ENCODE measurements around the gene ARRB1. TPM values are rescaled to one million over a fixed set of nuclear protein-coding genes. Genes with fewer than 3 reads are reported as not detected.
A peak's percentile ranks its signal among the peaks of the same experiment; 100 is the strongest.

ARRB1 gene
- total and polyA plus RNA-seq, 2 of the 13 experiments (the other 11 are each of a cell fraction or from before 2014, with no cell fraction given), result 22.5 to 35.7 TPM

DNA sequence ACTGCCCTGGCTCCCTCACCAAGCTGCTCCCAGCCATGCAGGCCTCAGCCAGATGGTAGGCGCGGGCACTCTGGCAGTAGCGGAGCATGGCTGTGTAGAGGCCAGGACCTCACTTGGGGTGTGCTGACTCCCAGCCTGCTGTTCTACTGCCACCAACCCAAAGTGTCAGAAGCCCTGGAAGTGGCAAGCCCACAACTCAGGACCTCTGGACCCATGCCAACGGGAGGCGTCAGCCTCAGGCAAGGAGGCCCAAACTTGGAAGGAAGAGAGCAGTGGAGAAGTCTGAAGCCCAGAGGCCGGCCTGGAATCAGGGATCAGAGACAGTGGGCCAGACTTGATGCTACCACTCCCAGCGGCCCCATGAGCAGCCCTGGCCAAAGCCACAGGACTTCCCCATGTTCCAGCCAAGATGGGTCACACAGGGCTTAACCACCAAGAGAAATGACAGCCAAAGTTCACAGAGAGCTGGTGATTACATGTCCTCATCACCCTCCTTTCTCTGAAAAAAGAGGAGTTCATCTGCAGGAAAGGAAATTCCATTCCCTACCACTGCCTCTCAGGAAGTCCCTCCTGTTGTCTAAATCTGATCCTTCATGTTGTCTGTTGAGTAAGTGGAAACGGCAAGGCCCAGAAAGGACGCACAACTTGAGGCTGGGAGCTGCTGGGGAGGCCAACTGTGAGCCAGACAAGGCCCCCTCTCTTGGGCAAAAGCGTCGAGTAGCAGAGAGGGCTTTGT, 4.4 kb downstream of the ARRB1 start:
- in situ Hi-C loops (cut with HindIII; ENCODE audit: extremely low pct_ligation_motif_present, low pct_unique_long_range_greater_than_20kb), result no loop called here
- peaks cover 56% of the 10 kb centered on the region; the same call in 1 of the 2 replicates for H4K20me1 ChIP-seq (ENCODE audit: insufficient read depth, low read length)
- H3K9me3 ChIP-seq (ENCODE audit: low read length), result no peaks in the 10 kb centered on the region
- intact Hi-C loops (cut with micrococcal nuclease; ENCODE audit: unreplicated experiment), result no loop called here
- DNase-seq (ENCODE audit: low spot score) (no peak), ATAC-seq (no peak), FAIRE-seq (no peak)
- H3K9ac ChIP-seq (ENCODE audit: insufficient read depth, low read depth, low read length), result 0 out of 2 replicates have a peak overlapping the region, but pooled peaks have one; percentile 9
- 0 out of 5 replicates have a peak, but pooled peaks cover 0 to 2% of the 10 kb centered on the region in 2 experiments for H3K36me3 ChIP-seq (replicated peaks in 1 of 2; ENCODE audit: control insufficient read depth in 1 of 2, insufficient read depth in 2 of 2, low read length in 2 of 2)
- no TSS peak for BruUV-seq (replicated peaks)
- TF ChIP-seq ZMYM3 (CRISPR knock-in tag; IDR thresholded peaks at IDR 0.05) (peak; percentile 63), YEATS2 (CRISPR knock-in tag; IDR thresholded peaks at IDR 0.05; ENCODE audit: borderline replicate concordance) (no peak), SRSF1 (optimal IDR thresholded peaks at IDR 0.05; ENCODE audit: low read depth, low read length) (no peak), ZNF768 (CRISPR knock-in tag; IDR thresholded peaks at IDR 0.05) (peak; percentile 20; the same call in 1 of the 2 replicates), KDM1A (CRISPR knock-in tag; IDR thresholded peaks at IDR 0.05) (peak; percentile 58; the same call in 1 of the 2 replicates), ZNF510 (CRISPR knock-in tag; IDR thresholded peaks at IDR 0.05; ENCODE audit: low read depth) (no peak), HNRNPL (IDR thresholded peaks at IDR 0.05; ENCODE audit: low read depth, low read length) (0 out of 2 replicates have a peak, but pooled peaks have one; percentile 18), ADNP (CRISPR knock-in tag; IDR thresholded peaks at IDR 0.05) (0 out of 2 replicates have a peak, but pooled peaks have one; percentile 36), HMG20B (CRISPR knock-in tag; conservative IDR thresholded peaks at IDR 0.05) (no peak), PTBP1 (IDR thresholded peaks at IDR 0.05; ENCODE audit: low read depth, low read length, poor library complexity, severe bottlenecking) (no peak)
- TF ChIP-seq, protein P1, sequence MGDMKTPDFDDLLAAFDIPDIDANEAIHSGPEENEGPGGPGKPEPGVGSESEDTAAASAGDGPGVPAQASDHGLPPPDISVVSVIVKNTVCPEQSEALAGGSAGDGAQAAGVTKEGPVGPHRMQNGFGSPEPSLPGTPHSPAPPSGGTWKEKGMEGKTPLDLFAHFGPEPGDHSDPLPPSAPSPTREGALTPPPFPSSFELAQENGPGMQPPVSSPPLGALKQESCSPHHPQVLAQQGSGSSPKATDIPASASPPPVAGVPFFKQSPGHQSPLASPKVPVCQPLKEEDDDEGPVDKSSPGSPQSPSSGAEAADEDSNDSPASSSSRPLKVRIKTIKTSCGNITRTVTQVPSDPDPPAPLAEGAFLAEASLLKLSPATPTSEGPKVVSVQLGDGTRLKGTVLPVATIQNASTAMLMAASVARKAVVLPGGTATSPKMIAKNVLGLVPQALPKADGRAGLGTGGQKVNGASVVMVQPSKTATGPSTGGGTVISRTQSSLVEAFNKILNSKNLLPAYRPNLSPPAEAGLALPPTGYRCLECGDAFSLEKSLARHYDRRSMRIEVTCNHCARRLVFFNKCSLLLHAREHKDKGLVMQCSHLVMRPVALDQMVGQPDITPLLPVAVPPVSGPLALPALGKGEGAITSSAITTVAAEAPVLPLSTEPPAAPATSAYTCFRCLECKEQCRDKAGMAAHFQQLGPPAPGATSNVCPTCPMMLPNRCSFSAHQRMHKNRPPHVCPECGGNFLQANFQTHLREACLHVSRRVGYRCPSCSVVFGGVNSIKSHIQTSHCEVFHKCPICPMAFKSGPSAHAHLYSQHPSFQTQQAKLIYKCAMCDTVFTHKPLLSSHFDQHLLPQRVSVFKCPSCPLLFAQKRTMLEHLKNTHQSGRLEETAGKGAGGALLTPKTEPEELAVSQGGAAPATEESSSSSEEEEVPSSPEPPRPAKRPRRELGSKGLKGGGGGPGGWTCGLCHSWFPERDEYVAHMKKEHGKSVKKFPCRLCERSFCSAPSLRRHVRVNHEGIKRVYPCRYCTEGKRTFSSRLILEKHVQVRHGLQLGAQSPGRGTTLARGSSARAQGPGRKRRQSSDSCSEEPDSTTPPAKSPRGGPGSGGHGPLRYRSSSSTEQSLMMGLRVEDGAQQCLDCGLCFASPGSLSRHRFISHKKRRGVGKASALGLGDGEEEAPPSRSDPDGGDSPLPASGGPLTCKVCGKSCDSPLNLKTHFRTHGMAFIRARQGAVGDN (CRISPR knock-in tag; IDR thresholded peaks at IDR 0.05), result peak; percentile 36; the same call in 1 of the 2 replicates
- H3K27ac ChIP-seq (ENCODE audit: extremely low read length, insufficient read depth, low read length), result no peak overlapping the region
- ChIA-PET CTCF (ENCODE audit: low intra/inter-chr PET ratio, low total read pairs) (no interaction called here), POLR2A (no interaction called here)
- H3K4me3 ChIP-seq (replicated peaks in 1 of 3; ENCODE audit: insufficient read depth in 1 of 3, low read depth in 2 of 3, low read length in 3 of 3), result no peak overlapping the region
- 87% methylated on average over 11 of the region's 11 CpGs for WGBS (ENCODE audit: low lambda C conversion rate)
- H3K4me1 ChIP-seq (ENCODE audit: insufficient read depth, low read length), result peaks cover 92% of the 10 kb centered on the region
- H3K79me2 ChIP-seq (ENCODE audit: insufficient read depth, low read length), result peaks cover 68% of the 10 kb centered on the region
- H2AFZ ChIP-seq (ENCODE audit: low read length), result no peak overlapping the region
- 0 out of 2 replicates have a peak overlapping the region, but pooled peaks have one; percentile 99 for H3K4me2 ChIP-seq (ENCODE audit: low read depth, low read length)
- H3K27me3 ChIP-seq (ENCODE audit: control insufficient read depth in 1 of 2, insufficient read depth in 2 of 2, low read length in 2 of 2), result no peaks in the 10 kb centered on the region
